Naive thymus-derived CD4-positive, alpha-beta T cell (primary cell): Measurements from ENCODE around the gene BRPF1. TPM values are rescaled to one million over a fixed set of nuclear protein-coding genes. Genes with fewer than 3 reads are reported as not detected.
A peak's percentile ranks its signal among the peaks of the same experiment; 100 is the strongest.

Experiments used
- ATAC-seq: fragments of 150-1000 bp; cut with Tn5 transposase; 2 replicates; pipeline ENCODE4 v1.10.0; 2021; ENCODE audit warnings: mild to moderate bottlenecking, moderate library complexity
- CTCF ChIA-PET: fragments of 350-600 bp; sonication (Branson Sonifier 250); formaldehyde crosslinking; loops from one replicate; lab custom pipeline; 2021; ENCODE audit warnings: antibody characterized with exemption; lab: Charles Lee
- POLR2A ChIA-PET: fragments of 350-600 bp; sonication (Branson Sonifier 250); formaldehyde crosslinking; loops from one replicate; lab custom pipeline; 2021; ENCODE audit warnings: antibody characterized with exemption, inconsistent platforms; lab: Charles Lee
- DNase-seq, 9 donors: peaks; one replicate each; pipeline versions ENCODE4 v3.0.0 to v3.0.0-alpha.2; 2020 to 2022; ENCODE audit warnings: mixed read lengths in 1 of 9
- H3K27ac ChIP-seq: one replicate; pipeline ENCODE4 v1.7.0; 2013; ENCODE audit warnings: mild to moderate bottlenecking, low read depth, low read length, moderate library complexity
- H3K27me3 ChIP-seq, 2 donors: one replicate each; pipeline ENCODE4 v1.7.0; 2013; ENCODE audit warnings: low read length in 2 of 2, mild to moderate bottlenecking in 2 of 2, moderate library complexity in 2 of 2; ENCODE audit not compliant: control insufficient read depth in 2 of 2, insufficient read depth in 2 of 2
- H3K36me3 ChIP-seq, 3 experiments: 1 replicate in 2 of 3; 2 replicates in 1 of 3; pipeline ENCODE4 v1.7.0; 2013; ENCODE audit warnings: low read length in 3 of 3, mild to moderate bottlenecking in 3 of 3, moderate library complexity in 1 of 3; ENCODE audit not compliant: insufficient read depth in 3 of 3, control insufficient read depth in 2 of 3
- H3K4me1 ChIP-seq, 2 donors: one replicate each; pipeline ENCODE4 v1.7.0; 2013; ENCODE audit warnings: low read length in 2 of 2, mild to moderate bottlenecking in 2 of 2, moderate library complexity in 1 of 2; ENCODE audit not compliant: control insufficient read depth in 2 of 2, insufficient read depth in 2 of 2
- H3K4me3 ChIP-seq: 2 replicates; pipeline ENCODE4 v1.7.0; 2013; ENCODE audit warnings: mild to moderate bottlenecking, low read length
- H3K9me3 ChIP-seq, 3 experiments: 1 replicate in 2 of 3; 2 replicates in 1 of 3; pipeline ENCODE4 v1.7.0; 2013; ENCODE audit warnings: low read length in 3 of 3; ENCODE audit not compliant: control insufficient read depth in 2 of 3
- H3K27ac Mint-ChIP-seq, 9 donors: one replicate each; pipeline ENCODE4 v1.8.0; 2020 to 2022; ENCODE audit warnings: mixed read lengths in 9 of 9, mild to moderate bottlenecking in 8 of 9, moderate library complexity in 5 of 9, inconsistent platforms in 2 of 9
- H3K27me3 Mint-ChIP-seq, 5 donors: one replicate each; pipeline ENCODE4 v1.8.0; 2021 to 2022; ENCODE audit warnings: mixed read lengths in 5 of 5, mild to moderate bottlenecking in 1 of 5
- H3K36me3 Mint-ChIP-seq, 5 donors: one replicate each; pipeline ENCODE4 v1.8.0; 2020 to 2022; ENCODE audit warnings: mixed read lengths in 5 of 5, mild to moderate bottlenecking in 3 of 5, inconsistent platforms in 1 of 5
- H3K4me1 Mint-ChIP-seq, 7 donors: one replicate each; pipeline ENCODE4 v1.8.0; 2020 to 2022; ENCODE audit warnings: mixed read lengths in 7 of 7, mild to moderate bottlenecking in 3 of 7, inconsistent platforms in 1 of 7
- H3K4me3 Mint-ChIP-seq, 10 donors: one replicate each; pipeline ENCODE4 v1.8.0; 2020 to 2022; ENCODE audit warnings: mild to moderate bottlenecking in 10 of 10, mixed read lengths in 10 of 10, moderate library complexity in 6 of 10, inconsistent platforms in 2 of 10
- H3K9me3 Mint-ChIP-seq, 11 donors: one replicate each; pipeline ENCODE4 v1.8.0; 2020 to 2022; ENCODE audit warnings: mixed read lengths in 11 of 11, mild to moderate bottlenecking in 4 of 11, inconsistent platforms in 1 of 11, moderate library complexity in 1 of 11
- intact Hi-C, 2 donors: fragments of 100-400 bp; cut with micrococcal nuclease; formaldehyde crosslinking; loops; one replicate each; pipeline ENCODE4 v1.15.1; 2023
- polyA plus RNA-seq, 2 donors: library from polyadenylated mRNA; unstranded; fragments of 300-500 nt; fragmentation: Illumina TruSeq; gene quantifications; one replicate each; pipeline ENCODE4 v1.2.3, GENCODE V29; 2021
- total RNA-seq, 6 experiments: library from RNA in 5 of 6; stranded (reverse) in 5 of 6; gene quantifications; 1 replicate in 5 of 6; 2 replicates in 1 of 6; pipeline ENCODE4 v1.2.3 and lab custom pipeline; 2021 to 2026

The BRPF1 gene
- total and polyA plus RNA-seq, 7 experiments from 2014 or later = 9.2 to 42.4 (median 33.1) TPM

DNA sequence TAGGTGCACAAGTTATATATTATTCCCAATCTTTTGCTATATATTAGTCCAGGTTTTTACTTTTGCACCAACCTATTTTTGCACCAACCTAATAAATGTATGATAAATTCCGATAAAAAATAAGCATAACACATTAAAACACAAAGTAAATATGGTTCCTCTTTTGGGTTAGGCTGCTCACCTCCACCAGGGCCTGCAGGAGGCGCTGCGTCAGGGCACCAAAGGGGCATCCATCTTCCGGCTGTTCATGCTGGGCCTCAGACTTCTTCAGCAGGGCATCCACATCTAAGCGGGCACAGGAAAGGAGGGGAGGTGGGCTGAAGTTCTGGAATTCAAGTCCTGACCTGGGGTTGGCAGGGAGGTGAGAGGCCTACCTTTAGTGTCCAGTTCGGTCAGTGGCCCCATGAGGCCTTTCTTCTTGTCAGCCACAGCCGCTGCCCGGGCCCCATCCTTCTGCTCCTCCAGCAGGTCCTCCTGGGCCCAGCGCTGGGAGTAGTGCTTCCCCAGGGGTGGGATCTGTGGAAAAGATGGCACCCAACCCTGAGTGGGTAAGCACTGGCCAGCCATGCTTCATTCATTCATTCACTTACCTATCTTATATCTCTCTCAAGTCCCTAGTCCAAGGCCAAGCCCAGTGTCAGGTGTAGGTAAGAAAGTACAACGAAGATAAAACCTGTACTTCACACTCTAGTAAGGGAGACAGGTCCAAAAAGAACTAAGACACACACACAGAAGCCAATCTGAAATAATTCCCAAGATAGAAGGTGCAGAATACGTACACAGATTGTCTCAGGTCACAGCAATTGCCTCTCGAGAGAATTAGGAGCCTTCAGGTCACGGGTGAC lies 55.5 kb downstream of the BRPF1 start:
- DNase-seq = no peak
- POLR2A ChIA-PET = interaction anchor here (0.7 to 1.2 kb wide), 4 partner anchors 20 to 138 kb away, joined by 3 to 4 read pairs (median 3); partner anchors contain the start of gene MTMR14
- H3K4me1 Mint-ChIP-seq = peaks cover 28 to 59% (median 53%) of the 10 kb centered on the region in 7 donors
- no peaks in the 10 kb centered on the region for H3K27me3 Mint-ChIP-seq
- Histone ChIP-seq H3K9me3 (no peaks in the 10 kb centered on the region), H3K4me3 (no peak overlapping the region), H3K27me3 (no peaks in the 10 kb centered on the region), H3K36me3 (peaks cover 0 to 63% (median 11%) of the 10 kb centered on the region in 3 experiments), H3K27ac (peak overlapping the region; percentile 42), H3K4me1 (peaks cover 17 to 25% of the 10 kb centered on the region in 2 donors)
- H3K9me3 Mint-ChIP-seq = no peaks in the 10 kb centered on the region
- peaks cover 18 to 56% (median 45%) of the 10 kb centered on the region in 5 donors for H3K36me3 Mint-ChIP-seq
- CTCF ChIA-PET = no interaction called here
- ATAC-seq = no peak
- peak overlapping the region in 6 of 10 donors; percentile 10 to 63 (median 50) for H3K4me3 Mint-ChIP-seq
- intact Hi-C loops = no loop called here
- peak overlapping the region in 8 of 9 donors; percentile 43 to 80 (median 68) for H3K27ac Mint-ChIP-seq

DNA sequence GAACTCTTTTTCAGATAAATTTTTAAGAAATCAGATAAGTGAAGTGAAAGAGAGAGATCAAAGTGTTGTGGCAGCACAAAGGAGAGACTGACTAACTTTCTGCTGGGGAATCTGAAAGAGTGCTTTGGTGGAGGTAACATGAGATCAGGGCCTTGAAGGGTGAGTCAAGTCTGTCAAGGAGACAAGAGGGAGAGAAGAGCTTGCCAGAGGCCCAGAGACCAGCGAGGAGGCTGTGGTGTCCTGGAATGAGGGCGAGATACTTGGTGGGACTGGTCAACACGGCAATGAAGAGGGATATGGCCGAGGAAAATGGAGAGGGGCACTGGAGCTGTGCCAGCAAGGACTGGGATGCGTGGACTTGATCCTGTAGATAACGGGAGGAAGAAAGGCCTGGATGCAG lies 56.2 kb downstream of the BRPF1 start:
- Histone ChIP-seq H3K4me3 (no peak overlapping the region), H3K27me3 (no peaks in the 10 kb centered on the region), H3K36me3 (peaks cover 0 to 62% (median 11%) of the 10 kb centered on the region in 3 experiments), H3K9me3 (no peaks in the 10 kb centered on the region), H3K4me1 (peaks cover 17 to 25% of the 10 kb centered on the region in 2 donors), H3K27ac (peak overlapping the region; percentile 42)
- POLR2A ChIA-PET = interaction anchor here (0.7 kb wide), 2 partner anchors 19 to 21 kb away, joined by 3 to 4 read pairs; no protein-coding TSS in a partner anchor
- H3K27me3 Mint-ChIP-seq = no peaks in the 10 kb centered on the region
- CTCF ChIA-PET = no interaction called here
- DNase-seq = no peak
- intact Hi-C loops = no loop called here
- ATAC-seq = no peak
- no peaks in the 10 kb centered on the region for H3K9me3 Mint-ChIP-seq
- H3K4me1 Mint-ChIP-seq = peaks cover 24 to 56% (median 49%) of the 10 kb centered on the region in 7 donors
- peak overlapping the region; percentile 43 to 86 (median 74) for H3K27ac Mint-ChIP-seq
- peak overlapping the region in 9 of 10 donors; percentile 2 to 71 (median 47) for H3K4me3 Mint-ChIP-seq
- peaks cover 15 to 51% (median 44%) of the 10 kb centered on the region in 5 donors for H3K36me3 Mint-ChIP-seq

DNA sequence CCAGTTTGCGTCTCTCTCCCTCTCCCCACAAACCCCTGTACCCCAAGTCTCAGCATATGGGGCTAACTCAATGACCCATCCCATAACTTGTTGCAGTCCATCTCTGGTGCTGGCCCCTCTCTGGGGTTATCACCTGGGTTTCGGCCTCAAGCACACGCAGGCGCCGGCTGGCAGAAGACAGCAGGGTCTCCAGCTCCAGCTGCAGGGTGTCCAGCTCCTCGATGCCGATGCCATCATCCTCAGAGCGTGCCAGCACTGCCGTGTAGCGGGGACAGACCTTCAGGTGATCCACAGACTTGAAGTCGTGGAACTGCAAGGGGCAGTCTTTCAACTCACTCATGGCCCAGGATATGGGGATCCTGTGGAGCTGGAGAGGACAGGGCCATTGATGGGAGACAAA lies 59.6 kb downstream of the BRPF1 start:
- ChIA-PET CTCF (interaction anchor here (0.6 kb wide), 1 partner anchor 486 kb away, joined by 3 read pairs; no protein-coding TSS in a partner anchor), POLR2A (interaction anchor here (0.9 to 2.4 kb wide), 9 partner anchors 11 to 142 kb away, joined by 3 to 11 read pairs (median 5); partner anchors contain the start of genes BRPF1, CAMK1, CRELD1 and OGG1)
- no peak for ATAC-seq
- Mint-ChIP-seq H3K27ac (peak overlapping the region in 8 of 9 donors; percentile 31 to 100 (median 99)), H3K27me3 (no peaks in the 10 kb centered on the region), H3K4me3 (peak overlapping the region; percentile 90 to 100 (median 98)), H3K4me1 (peaks cover 42 to 73% (median 63%) of the 10 kb centered on the region in 7 donors), H3K9me3 (no peaks in the 10 kb centered on the region), H3K36me3 (peaks cover 18 to 51% (median 42%) of the 10 kb centered on the region in 5 donors)
- DNase-seq = no peak
- intact Hi-C loops = loop anchor here (5.0 to 10.0 kb wide), 2 partner anchors 216 to 286 kb away; no protein-coding TSS in a partner anchor
- peak overlapping the region; percentile 98 for H3K27ac ChIP-seq
- no peaks in the 10 kb centered on the region for H3K9me3 ChIP-seq
- no peak overlapping the region for H3K4me3 ChIP-seq
- peaks cover 0 to 51% (median 3%) of the 10 kb centered on the region in 3 experiments for H3K36me3 ChIP-seq
- H3K4me1 ChIP-seq = peaks cover 41 to 44% of the 10 kb centered on the region in 2 donors
- no peaks in the 10 kb centered on the region for H3K27me3 ChIP-seq

DNA sequence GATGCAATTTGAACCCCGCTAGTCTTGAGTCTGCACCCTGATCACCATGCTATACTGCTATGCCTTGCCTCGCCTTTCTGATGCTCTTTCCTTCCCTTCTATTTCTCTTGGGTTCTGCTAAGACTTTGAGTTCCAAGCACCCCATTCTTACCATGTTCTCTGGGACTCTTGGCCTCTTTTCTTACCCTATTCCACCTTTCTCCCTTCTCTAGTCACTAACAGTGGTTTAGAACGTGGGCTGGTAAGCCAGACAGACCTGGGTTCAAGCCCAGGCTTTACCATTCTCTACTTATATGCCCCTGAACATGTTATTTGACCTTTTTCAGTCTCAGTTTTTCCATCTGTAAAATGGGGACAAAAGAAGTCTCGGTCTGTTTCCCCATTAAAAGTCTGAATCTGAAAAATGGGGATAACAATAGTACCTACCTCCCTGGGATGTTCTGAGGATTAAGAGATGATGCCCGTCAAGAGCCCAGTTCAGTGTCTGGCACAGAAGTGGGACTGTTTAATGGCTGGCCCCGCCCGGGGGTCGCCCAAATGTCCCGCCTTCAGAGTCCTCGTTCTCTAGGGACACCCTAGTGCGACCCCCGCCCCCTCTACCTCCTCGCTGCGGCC lies 60.4 kb downstream of the BRPF1 start:
- Histone ChIP-seq H3K36me3 (peaks cover 0 to 44% (median under 1%) of the 10 kb centered on the region in 3 experiments), H3K27me3 (no peaks in the 10 kb centered on the region), H3K9me3 (no peaks in the 10 kb centered on the region), H3K4me1 (peaks cover 44 to 46% of the 10 kb centered on the region in 2 donors), H3K4me3 (peak overlapping the region; percentile 81), H3K27ac (peak overlapping the region; percentile 98)
- Mint-ChIP-seq H3K4me3 (peak overlapping the region; percentile 90 to 100 (median 98)), H3K4me1 (peaks cover 45 to 75% (median 62%) of the 10 kb centered on the region in 7 donors), H3K27me3 (no peaks in the 10 kb centered on the region), H3K27ac (peak overlapping the region; percentile 97 to 100 (median 99)), H3K9me3 (no peaks in the 10 kb centered on the region), H3K36me3 (peaks cover 18 to 44% (median 34%) of the 10 kb centered on the region in 5 donors)
- intact Hi-C loops = loop anchor here (1.0 to 10.0 kb wide), 20 partner anchors 12 to 529 kb away; partner anchors contain the start of genes BRPF1 (in 2 of the 2), CRELD1 (in 2 of the 2), EMC3 (in 2 of the 2) and JAGN1 (in 2 of the 2)
- ChIA-PET CTCF (interaction anchor here (1.4 kb wide), 1 partner anchor 16 kb away, joined by 7 read pairs; no protein-coding TSS in a partner anchor), POLR2A (interaction anchor here (0.5 to 2.7 kb wide), 29 partner anchors 10 to 472 kb away, joined by 3 to 61 read pairs (median 5); partner anchors contain the start of genes BRPF1, CAMK1, CRELD1 and JAGN1)
- no peak for DNase-seq
- ATAC-seq = no peak

DNA sequence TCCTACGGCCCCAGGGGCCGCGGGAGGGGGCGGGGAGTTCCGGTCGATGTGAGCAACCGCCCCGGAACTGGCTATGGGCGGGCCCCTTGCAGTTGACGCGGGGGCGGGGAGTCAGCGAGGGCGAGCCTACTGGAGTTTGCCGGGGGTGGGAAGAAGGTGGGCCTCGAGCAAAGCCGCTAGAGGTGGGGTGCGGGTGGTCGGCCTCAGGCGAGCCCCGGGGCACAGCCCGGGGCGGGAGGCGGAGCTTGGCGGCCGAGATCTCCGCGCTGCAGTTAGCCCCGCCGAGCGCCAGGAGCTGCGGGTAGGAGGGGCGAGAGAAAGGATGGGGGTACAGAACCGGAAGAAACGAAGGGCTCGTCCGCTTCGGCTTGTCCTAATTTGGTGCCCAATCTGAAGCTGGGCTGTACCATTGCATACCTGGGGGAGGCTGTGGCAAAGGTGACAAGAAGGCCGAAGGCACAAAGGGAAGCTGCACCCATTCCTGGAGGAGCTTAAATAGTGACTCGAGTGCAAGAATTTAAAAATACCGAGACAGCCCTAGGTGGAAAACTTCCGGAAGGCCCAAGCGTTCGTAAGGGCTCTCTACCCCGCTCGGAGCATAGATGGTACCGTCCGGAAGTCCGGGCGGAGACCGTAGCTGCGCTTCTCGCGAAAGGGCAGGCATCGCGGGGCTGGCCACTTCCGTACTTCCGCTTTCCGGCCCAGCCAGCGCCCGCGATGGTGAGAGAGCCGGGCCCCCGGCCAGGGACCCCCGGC lies 61.0 kb downstream of the BRPF1 start, which contains the start of the genes ARPC4 and TADA3:
TSS of gene ARPC4 (plus strand) at position 678 of the 756 bp plus-strand sequence. CDS start at position 718, 40 bp downstream.
TSS of gene TADA3 (minus strand) at position 69 of the 756 bp plus-strand sequence. CDS start 1,007 bp downstream, outside the sequence.
- peak within 1 kb of the TSS; percentile 98 for H3K27ac ChIP-seq
- intact Hi-C loops = loop anchor here (1.0 to 10.0 kb wide), 20 partner anchors 12 to 529 kb away; partner anchors contain the start of genes BRPF1 (in 2 of the 2), CRELD1 (in 2 of the 2), EMC3 (in 2 of the 2) and FANCD2 (in 2 of the 2)
- Mint-ChIP-seq H3K4me1 (peaks cover 45 to 75% (median 63%) of the 10 kb centered on the region in 7 donors), H3K36me3 (peaks cover 14 to 43% (median 33%) of the 10 kb centered on the region in 5 donors), H3K27ac (peak within 1 kb of the TSS; percentile 97 to 100 (median 99)), H3K4me3 (peak within 1 kb of the TSS; percentile 90 to 100 (median 98)), H3K9me3 (no peaks in the 10 kb centered on the region), H3K27me3 (no peaks in the 10 kb centered on the region)
- H3K4me1 ChIP-seq = peaks cover 47% of the 10 kb centered on the region in 2 donors
- peak; percentile 92 for ATAC-seq
- H3K36me3 ChIP-seq = peaks cover 2 to 45% (median 7%) of the 10 kb centered on the region in 3 experiments
- H3K27me3 ChIP-seq = no peaks in the 10 kb centered on the region
- CTCF ChIA-PET = interaction anchor here (1.0 to 1.4 kb wide), 2 partner anchors 16 to 17 kb away, joined by 3 to 7 read pairs; no protein-coding TSS in a partner anchor
- POLR2A ChIA-PET = interaction anchor here (0.5 to 2.7 kb wide), 31 partner anchors 9 to 471 kb away, joined by 3 to 61 read pairs (median 5); partner anchors contain the start of genes BRPF1, CAMK1, CRELD1 and JAGN1
- peak; percentile 83 to 96 (median 93) for DNase-seq
- H3K4me3 ChIP-seq = peak within 1 kb of the TSS; percentile 81
- H3K9me3 ChIP-seq = no peaks in the 10 kb centered on the region
